Stomach (tissue), 4 donors: ENCODE data around the gene NANOS3.

Experiments used
- CTCF ChIP-seq, 7 experiments: fragments of 450-650 bp in 4 of 7; fragments of 200-600 bp in 3 of 7; sonication (generic) in 3 of 7; IDR thresholded peaks; one replicate each; pipeline ENCODE4 v1.5.1; 2016 to 2019; ENCODE audit warnings: antibody characterized with exemption in 7 of 7, control low read depth in 2 of 7, mild to moderate bottlenecking in 1 of 7
- EP300 ChIP-seq: sonication (generic); formaldehyde crosslinking; IDR thresholded peaks from one replicate; pipeline ENCODE4 v1.6.1; 2017; ENCODE audit warnings: antibody characterized with exemption
- POLR2A ChIP-seq, 4 donors: fragments of 450-650 bp; IDR thresholded peaks; one replicate each; pipeline ENCODE4 v1.6.1; 2016; ENCODE audit warnings: antibody characterized with exemption in 4 of 4, control low read depth in 2 of 4, mild to moderate bottlenecking in 1 of 4, moderate library complexity in 1 of 4
- POLR2AphosphoS5 ChIP-seq, 3 donors: sonication (generic); formaldehyde crosslinking; IDR thresholded peaks; one replicate each; pipeline ENCODE4 v1.6.1; 2016; ENCODE audit warnings: antibody characterized with exemption in 3 of 3

- TF ChIP-seq POLR2AphosphoS5 (IDR thresholded peaks at IDR 0.05) (peak; percentile 57 to 92 (median 81)), CTCF (IDR thresholded peaks at IDR 0.05) (peak in 1 of 7 experiments; percentile 14), POLR2A (IDR thresholded peaks at IDR 0.05) (peak in 1 of 4 donors; percentile 35), EP300 (no peak)
Measured at GRCh38 chr19:13905634-13906520, 28.9 kb downstream of the NANOS3 start, which contains the start of the genes BRME1 and CC2D1A.
